ENCODE measurements around the gene BAIAP3. TPM values are rescaled to one million over a fixed set of nuclear protein-coding genes. Genes with fewer than 3 reads are reported as not detected.

The BAIAP3 gene
- total and polyA plus RNA-seq, 10 of the 15 experiments (the other 5 are each of a cell fraction or from before 2014, with no cell fraction given): 0.03 to 0.56 (median 0.17) TPM; not detected in 3

GRCh38 chr16:1335996-1336395 lies 2.6 kb downstream of the BAIAP3 start:
- intact Hi-C loops (cut with micrococcal nuclease; ENCODE audit: unreplicated experiment): no loop called here
- SMC1A ChIA-PET (ENCODE audit: uncharacterized antibody, unreplicated experiment): no interaction called here
- in situ Hi-C loops (cut with MboI): no loop called here
- RAD21 ChIA-PET (ENCODE audit: unreplicated experiment): no interaction called here
- Histone ChIP-seq H3K27ac (ENCODE audit: control insufficient read depth, insufficient read depth) (no peak overlapping the region), H3K27me3 (replicated peaks in 1 of 2; ENCODE audit: control insufficient read depth in 2 of 2, insufficient read depth in 2 of 2, low read length in 1 of 2) (peaks cover 5 to 14% of the 10 kb centered on the region in 2 experiments; a peak in 3 of 4 replicates), H3K9ac (ENCODE audit: control insufficient read depth, insufficient read depth, low read length) (no peak overlapping the region), H3K4me3 (no peak overlapping the region), H4K20me1 (ENCODE audit: control insufficient read depth, insufficient read depth) (no peaks in the 10 kb centered on the region), H3K36me3 (ENCODE audit: control insufficient read depth in 2 of 2, insufficient read depth in 2 of 2, low read length in 1 of 2) (no peaks in the 10 kb centered on the region), H2AFZ (ENCODE audit: control insufficient read depth, low read depth, low read length) (no peak overlapping the region), H3K4me2 (ENCODE audit: control insufficient read depth, insufficient read depth) (no peak overlapping the region), H3K4me1 (ENCODE audit: control insufficient read depth, insufficient read depth, low read length) (peaks cover 9% of the 10 kb centered on the region; the same call in 1 of the 2 replicates), H3K79me2 (ENCODE audit: control insufficient read depth, insufficient read depth, low read length) (no peaks in the 10 kb centered on the region), H3K9me3 (replicated peaks; ENCODE audit: control insufficient read depth, insufficient read depth, low read length) (no peaks in the 10 kb centered on the region)
- ATAC-seq: no peak
- 11% methylated on average over 12 of the region's 12 CpGs for WGBS (ENCODE audit: insufficient coverage, insufficient replicate concordance, low lambda C conversion rate, missing lambda C conversion rate)
- no peak for TF ChIP-seq EZH2 (IDR thresholded peaks at IDR 0.05; ENCODE audit: borderline replicate concordance, control insufficient read depth, low read depth, low read length)
- peak in 1 of 2 experiments; percentile 17; a peak in 1 of 4 replicates for TF ChIP-seq BHLHE40 (IDR thresholded peaks at IDR 0.05; ENCODE audit: borderline replicate concordance in 1 of 2, low read depth in 2 of 2, low read length in 1 of 2)
- DNase-seq (ENCODE audit: low read depth, low spot score): no peak
- POLR2A ChIA-PET: no interaction called here
- CTCF ChIA-PET: interaction anchor here (0.9 kb wide), 1 partner anchor 43 kb away, joined by 5 read pairs; no protein-coding TSS in a partner anchor
- FAIRE-seq: no peak
- no TSS peak for BruUV-seq (replicated peaks)

- ChIA-PET RAD21 (ENCODE audit: unreplicated experiment) (no interaction called here), CTCF (interaction anchor here (0.9 to 2.0 kb wide), 2 partner anchors 28 to 43 kb away, joined by 5 to 6 read pairs; no protein-coding TSS in a partner anchor), SMC1A (ENCODE audit: uncharacterized antibody, unreplicated experiment) (no interaction called here), POLR2A (interaction anchor here (0.5 kb wide), 1 partner anchor 16 kb away, joined by 5 read pairs; no protein-coding TSS in a partner anchor)
- FAIRE-seq (no peak), DNase-seq (ENCODE audit: low read depth, low spot score) (no peak), ATAC-seq (no peak)
- no peak overlapping the region for H3K4me3 ChIP-seq
- H2AFZ ChIP-seq (ENCODE audit: control insufficient read depth, low read depth, low read length): no peak overlapping the region
- H4K20me1 ChIP-seq (ENCODE audit: control insufficient read depth, insufficient read depth): no peaks in the 10 kb centered on the region
- in situ Hi-C loops (cut with MboI): no loop called here
- no peaks in the 10 kb centered on the region for H3K36me3 ChIP-seq (ENCODE audit: control insufficient read depth in 2 of 2, insufficient read depth in 2 of 2, low read length in 1 of 2)
- H3K9ac ChIP-seq (ENCODE audit: control insufficient read depth, insufficient read depth, low read length): no peak overlapping the region
- peaks cover 5 to 14% of the 10 kb centered on the region in 2 experiments; a peak in 3 of 4 replicates for H3K27me3 ChIP-seq (replicated peaks in 1 of 2; ENCODE audit: control insufficient read depth in 2 of 2, insufficient read depth in 2 of 2, low read length in 1 of 2)
- H3K4me2 ChIP-seq (ENCODE audit: control insufficient read depth, insufficient read depth): no peak overlapping the region
- BruUV-seq (replicated peaks): no TSS peak
- no peak overlapping the region for H3K27ac ChIP-seq (ENCODE audit: control insufficient read depth, insufficient read depth)
- peaks cover 6% of the 10 kb centered on the region; the same call in 1 of the 2 replicates for H3K4me1 ChIP-seq (ENCODE audit: control insufficient read depth, insufficient read depth, low read length)
- TF ChIP-seq PKNOX1 (IDR thresholded peaks at IDR 0.05): no peak
- no peak for TF ChIP-seq EP300 (IDR thresholded peaks at IDR 0.05; ENCODE audit: borderline replicate concordance in 1 of 2, control insufficient read depth in 1 of 2, low read depth in 2 of 2, low read length in 2 of 2)
- TF ChIP-seq GABPA (IDR thresholded peaks at IDR 0.05; ENCODE audit: low read depth): no peak
- TF ChIP-seq YBX1 (IDR thresholded peaks at IDR 0.05): no peak
- no peak for TF ChIP-seq ATF2 (IDR thresholded peaks at IDR 0.05; ENCODE audit: low read length)
- whole genome bisulfite sequencing (ENCODE audit: insufficient coverage, insufficient replicate concordance, low lambda C conversion rate, missing lambda C conversion rate): 34% methylated on average over 15 of the region's 15 CpGs
- no peaks in the 10 kb centered on the region for H3K9me3 ChIP-seq (replicated peaks; ENCODE audit: control insufficient read depth, insufficient read depth, low read length)
- H3K79me2 ChIP-seq (ENCODE audit: control insufficient read depth, insufficient read depth, low read length): no peaks in the 10 kb centered on the region
- intact Hi-C loops (cut with micrococcal nuclease; ENCODE audit: unreplicated experiment): no loop called here
Measured at GRCh38 chr16:1336619-1337018, 3.2 kb downstream of the BAIAP3 start.
